GM19467 (cell line): Measurements from ENCODE around the gene PTGER1.
A peak's percentile ranks its signal among the peaks of the same experiment; 100 is the strongest.

Experiments used
- ATAC-seq: cut with Tn5 transposase; IDR thresholded peaks from one replicate; pipeline ENCODE4 v1.9.1; 2021; ENCODE audit warnings: mild to moderate bottlenecking, moderate library complexity; ENCODE audit not compliant: unreplicated experiment

The PTGER1 gene

DNA sequence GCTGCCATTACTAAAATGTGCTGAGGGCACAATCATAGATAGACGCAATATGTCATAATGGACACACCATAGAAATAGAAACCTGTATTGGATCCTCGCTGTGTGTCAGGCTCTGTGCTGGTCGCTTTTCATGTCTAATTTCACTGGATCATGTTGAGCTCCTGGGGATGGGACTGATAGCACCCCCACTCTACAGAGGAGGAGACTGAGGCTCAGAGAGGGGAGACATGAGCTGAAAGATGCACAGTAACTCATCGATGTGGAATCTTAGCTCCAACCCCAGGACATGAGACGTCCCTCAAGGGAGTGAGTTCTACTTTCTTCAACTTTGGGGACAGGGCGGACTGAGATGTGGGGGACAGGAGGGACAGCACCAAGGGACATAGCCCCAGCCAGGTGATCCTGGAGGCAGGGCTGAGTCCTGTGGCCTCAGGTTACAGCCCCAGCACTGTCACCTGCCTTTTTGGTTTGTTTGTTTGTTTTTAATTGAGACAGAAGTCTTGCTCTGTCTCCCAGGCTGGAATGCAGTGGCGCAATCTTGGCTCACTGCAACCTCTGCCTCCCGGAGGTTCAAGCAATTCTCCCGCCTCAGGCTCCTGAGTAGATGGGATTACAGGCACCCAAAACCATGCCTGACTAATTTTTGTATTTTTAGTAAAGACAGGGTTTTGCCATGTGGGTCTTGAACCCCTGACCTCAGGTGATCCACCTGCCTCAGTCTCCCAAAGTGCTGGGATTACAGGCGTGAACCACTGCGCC is 27.4 kb upstream of the PTGER1 start:
- ATAC-seq = no peak

DNA sequence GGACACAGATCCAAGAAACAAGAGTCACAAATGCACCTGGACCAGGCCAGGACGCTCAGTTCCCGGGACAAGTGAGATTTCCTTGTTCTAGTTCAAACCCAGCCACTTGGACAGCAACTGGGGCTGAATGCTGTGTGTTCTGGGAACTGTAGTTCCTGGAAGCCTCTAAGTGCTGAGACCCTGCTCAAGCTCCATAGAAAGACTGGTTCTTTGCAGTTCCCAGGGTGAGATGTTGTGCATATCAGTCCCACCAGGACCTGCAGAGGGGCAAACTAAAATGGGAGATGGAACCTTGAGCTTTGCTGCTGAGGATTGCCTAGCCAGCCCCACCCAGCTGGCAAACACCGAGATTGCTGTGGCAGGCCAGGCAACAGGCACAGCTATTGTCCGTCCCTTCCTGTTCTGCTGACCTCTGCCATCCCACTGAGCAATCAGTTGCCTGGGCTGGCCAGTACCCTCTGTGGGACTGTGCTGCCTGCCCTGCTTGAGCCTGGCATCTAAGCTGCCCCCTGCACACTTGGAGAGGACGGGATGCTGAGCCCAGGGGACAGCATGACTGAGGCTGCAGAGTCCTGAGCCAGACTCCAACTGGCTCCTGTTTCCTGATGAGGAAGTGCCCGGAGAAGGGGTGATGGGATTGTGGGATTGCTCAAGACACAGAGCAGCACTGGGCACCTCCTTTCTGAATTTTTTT is 22.2 kb upstream of the PTGER1 start:
- no peak for ATAC-seq

DNA sequence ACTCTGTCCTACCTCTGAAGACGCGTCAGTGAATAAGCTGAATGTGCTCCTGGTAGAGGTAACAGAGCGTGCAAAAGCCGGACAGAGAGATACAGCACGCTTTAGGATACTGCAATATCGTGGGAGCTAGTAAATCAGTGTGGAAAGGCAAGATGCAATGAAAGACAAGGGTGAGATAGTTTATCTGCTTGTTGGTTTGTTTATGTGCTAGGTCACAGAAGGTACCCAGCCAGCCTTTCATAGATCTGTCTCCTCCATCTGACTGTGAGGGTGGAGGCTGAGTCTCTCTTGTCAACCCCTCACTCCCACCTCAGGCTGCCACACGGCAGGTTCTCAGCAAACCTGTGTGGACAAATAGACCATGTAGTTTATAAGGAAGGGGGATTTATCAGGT is 21.7 kb upstream of the PTGER1 start:
- ATAC-seq = no peak

DNA sequence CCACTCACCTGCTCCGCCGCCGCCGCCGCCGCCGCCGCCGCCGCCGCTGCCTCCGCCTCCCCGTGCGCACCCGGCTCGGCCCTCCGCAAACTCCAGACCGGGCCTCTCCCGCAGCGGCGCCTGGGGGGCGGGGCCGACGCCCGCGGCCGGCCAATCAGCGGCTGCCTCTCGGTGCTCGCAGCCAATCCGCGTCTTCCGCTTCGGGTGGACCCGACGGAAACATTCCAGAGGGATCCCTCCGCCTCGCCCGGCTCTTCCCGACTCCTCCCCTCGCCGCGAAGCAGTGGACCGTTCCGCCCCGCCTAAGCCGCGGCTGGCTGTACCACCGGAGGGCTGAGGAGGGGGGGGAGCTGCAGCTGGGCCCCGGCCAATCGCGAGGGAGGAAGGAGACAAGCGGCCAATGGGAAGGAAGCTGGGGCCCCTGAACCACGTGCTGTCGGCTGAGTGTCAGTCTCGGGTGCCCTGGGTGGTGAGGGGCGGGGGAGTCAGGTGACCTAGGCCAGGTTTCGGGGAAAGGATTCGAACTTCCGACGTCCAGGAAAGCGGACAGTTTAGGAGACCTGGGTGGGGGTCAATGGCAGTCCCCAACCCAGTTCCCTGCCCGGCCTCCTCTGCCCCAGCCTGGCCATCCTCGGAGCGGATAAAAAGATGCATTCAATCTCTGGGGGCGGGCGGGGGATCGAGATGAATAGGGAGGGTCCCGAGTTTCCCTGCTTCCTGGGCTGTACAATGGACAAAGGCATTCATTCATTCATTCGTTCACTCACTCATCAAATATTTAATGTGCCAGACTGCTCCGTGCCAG is 21.1 kb upstream of the PTGER1 start, which contains the start of gene GIPC1:
Gene GIPC1 (minus strand): TSS at position 99 of the 805 bp plus-strand sequence. CDS start 13,151 bp downstream, outside the sequence.
- ATAC-seq = peak; percentile 54

- ATAC-seq = no peak
Observed at GRCh38 chr19:14495672-14496028, 20.5 kb upstream of the PTGER1 start.

DNA sequence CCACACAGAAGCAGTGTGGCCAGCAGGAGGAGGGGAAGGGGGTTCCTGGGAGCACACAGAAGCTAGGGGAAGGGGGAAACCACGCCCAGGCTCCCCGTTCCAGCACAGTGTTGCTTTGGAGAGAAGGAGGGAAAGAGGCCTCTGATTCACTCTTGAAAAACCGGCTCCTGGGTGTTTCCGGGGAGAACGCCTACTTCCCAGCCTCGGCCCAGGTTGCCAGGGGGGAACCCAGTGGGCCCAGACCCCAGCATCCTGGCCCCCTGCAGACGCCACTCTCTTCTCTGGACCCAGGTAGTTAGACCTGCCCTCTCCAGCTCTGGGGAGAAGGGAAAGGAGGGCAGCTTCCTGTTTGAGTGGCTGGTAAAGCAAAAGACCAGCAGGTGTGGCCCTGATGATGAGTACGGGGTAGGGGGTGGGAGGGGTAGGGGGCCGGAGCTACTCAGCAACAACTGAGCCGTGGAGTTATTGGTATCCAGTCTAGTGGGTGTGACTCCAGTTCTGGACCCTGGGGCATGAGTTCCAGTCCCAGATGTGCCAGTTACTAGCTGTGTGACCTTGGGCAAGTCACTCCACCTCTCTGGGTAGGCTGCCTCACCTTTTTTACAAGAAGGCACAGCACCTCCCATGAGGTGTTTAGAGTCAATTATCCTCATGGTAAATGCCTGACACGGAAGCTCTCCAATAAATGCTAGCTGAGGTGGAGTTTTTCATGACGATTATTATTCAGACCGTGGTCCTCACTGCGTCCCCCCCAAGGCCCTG is 19.9 kb upstream of the PTGER1 start:
- no peak for ATAC-seq

- no peak for ATAC-seq
Observed at GRCh38 chr19:14494411-14494810, 19.3 kb upstream of the PTGER1 start.

DNA sequence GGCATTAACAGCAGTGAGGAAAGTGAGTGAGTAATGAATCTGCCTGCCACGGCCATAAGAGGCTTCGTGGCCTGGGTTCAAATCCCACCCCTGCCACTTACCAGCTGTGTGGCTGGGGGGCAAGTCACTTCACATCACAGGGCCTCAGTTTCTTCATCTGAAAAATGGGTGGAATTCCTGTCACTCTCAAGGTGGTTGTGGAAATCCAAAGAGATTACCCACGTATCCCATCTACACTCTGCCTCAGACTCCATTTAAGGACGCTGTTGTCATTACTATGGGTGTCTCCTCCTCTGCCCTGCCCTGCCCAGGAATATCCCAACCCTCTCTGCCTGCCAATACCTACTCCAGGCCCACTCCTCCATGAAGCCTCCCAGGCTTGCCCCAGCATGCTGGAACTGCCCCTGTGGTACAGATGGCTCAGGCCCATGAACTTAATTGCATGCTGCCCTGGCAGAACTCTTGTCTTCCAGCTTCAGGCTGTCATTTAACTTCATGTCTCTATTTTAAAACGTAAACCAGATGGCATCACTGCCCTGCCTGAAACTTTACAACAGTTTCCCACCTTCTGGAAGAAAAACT is 17.7 kb upstream of the PTGER1 start:
- ATAC-seq = no peak

GRCh38 chr19:14487370-14488125 is 12.4 kb upstream of the PTGER1 start:
- no peak for ATAC-seq

DNA sequence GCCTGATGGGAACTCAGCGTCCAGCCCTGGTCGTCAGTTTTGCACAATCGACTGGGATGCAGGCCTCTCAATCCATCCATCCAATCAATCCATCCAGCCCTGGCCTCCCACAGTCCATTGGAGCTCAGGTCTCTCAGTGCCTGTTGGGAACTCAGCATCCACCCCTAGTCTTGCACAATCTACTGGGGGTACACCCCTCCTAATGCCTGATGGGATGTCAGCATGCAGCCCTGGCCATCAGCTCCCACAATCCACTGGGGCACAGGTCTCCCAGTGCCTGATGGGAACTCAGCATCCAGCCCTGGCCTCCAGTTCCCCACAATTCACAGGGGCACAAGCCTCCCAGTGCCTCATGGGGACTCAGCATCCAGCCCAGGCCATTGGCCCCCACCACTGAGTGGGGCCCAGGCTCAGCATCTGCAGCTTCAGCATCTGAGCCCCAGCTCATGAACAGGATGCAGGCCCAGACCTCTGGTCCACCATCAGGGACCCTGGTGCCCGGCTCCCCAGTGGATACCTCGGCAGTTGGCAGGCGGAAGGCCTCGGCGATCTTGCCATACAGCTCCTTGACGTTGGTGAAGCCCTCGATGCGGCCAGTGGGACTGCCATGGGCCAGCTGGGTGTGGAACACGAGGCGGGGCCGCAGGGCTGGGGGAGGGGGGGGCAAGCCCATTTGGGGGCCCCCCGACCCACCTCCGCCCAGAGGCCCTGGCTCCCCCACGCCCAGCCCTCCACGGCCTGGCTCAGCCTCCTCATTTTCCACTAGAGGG is 7.2 kb upstream of the PTGER1 start:
- no peak for ATAC-seq

DNA sequence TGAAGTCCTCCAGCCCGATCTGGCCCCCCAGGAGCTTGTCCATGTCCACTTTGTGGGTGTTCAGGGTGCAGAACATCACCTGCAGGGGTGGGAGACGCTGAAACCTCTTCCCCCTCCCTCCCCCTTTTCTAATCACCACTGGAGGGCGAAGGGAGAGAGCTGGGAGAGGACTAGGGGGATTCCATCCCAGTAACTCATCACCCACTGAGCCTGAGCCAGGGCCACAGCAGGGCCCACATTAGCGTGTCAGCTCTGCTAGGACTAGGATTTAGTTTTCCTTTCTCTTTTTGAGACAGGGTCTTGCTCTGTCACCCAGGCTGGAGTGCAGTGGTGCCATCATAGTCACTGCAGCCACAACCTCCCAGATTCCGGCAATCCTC is 5.5 kb upstream of the PTGER1 start:
- no peak for ATAC-seq

DNA sequence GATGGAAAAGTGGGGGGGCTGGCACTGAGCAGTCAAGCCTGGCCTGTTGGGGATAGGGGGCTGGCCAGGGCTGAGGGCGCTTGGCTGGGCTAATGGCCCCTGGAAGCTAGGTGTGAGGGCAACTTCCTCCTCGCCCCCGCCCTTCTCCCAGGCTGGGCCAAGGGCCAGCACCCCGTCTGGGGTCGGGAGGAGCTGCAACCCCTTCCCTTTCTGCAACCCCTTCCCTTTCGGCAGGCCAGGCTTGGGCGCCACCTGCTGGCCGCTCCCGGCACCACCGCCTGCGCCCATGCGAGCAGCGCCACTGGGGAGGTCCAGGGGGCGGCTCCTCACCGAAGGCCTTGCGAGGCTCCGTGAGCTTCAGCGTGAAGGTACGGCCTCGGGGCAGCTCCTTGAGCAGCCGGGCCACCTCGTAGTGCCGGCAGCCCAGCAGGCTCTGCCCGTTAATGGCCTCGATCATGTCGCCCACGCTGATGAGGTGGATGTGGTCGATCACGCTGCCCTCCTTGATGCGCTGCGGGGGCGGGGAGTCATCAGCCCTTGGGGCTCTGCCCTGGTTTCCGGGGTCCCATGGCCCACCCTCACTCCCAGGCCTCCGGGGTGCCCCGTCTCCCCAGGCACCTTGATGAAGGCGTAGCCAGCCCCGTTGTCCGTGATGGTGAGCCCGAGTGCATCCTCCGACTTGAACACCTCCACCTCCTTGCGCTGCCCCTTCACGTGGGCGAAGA is 5.0 kb upstream of the PTGER1 start:
- no peak for ATAC-seq

DNA sequence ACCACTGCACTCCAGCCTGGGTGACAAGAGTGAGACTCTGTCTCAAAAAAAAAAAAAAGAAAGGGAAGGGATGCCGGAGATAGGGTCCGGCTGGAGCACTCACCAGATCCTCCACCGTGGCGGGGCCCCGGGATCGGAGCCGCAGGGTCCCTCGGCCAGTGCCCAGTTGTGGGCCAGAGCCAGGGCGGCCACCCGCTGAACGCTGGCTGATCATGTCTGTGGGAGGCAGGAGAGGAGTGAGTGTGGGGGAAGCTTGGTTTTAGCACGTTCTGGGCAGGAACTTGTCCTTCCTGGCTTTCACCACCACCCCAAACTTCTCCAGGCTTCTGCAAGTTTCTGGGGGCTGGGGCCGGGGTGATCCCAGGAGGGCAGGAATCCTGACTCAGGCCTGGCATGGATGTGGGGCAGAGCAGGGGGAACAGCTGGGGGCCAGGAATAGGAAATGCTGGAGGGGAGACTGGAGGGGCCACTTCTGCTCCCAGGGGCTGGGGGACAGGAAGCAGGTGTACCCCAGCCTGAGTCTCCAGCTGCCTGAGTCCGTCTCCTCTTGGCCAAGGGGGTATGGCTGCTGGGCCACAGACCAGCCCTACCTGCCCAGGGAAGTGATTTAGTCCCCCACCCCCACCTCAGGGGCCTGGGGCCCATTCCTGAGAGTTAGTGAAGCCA is 4.3 kb upstream of the PTGER1 start:
- ATAC-seq = no peak

GRCh38 chr19:14478113-14478545 is 3.0 kb upstream of the PTGER1 start:
- ATAC-seq = no peak

- ATAC-seq = no peak
Observed at GRCh38 chr19:14477418-14478112, 2.4 kb upstream of the PTGER1 start.

DNA sequence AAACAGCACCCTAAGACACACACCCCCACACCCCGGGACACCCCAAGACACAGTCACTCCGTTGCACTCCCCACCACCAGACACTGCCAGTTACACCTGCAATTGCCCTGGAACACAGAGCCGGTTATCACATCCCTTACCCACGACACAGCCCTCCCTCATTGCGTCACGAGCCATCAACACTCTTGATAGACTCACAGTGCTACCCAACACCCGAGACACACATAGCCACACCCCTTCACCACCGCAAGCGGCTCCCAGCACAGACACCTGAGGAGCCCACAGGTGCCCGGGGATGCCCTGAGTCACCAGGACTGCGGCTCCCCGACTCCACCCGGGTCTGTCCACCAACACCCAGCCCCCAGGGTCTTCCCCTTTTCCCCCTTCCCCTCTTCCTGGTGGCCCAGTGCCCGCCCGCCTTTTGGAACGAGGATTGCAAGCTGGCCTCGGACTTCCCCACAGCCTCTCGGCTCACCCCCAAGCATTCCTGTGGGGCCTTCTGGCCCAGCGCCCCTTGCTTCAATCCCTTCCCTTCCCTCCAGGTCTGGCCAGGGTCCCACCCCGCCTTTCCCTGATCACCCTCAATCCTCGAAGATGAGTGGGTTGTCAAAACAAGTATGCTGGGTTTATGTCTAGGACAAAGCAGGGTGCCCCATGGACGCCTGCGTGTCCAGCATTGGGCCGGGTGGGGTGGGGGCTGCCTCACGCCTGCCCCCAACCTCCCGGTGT is 1.7 kb upstream of the PTGER1 start:
- no peak for ATAC-seq

DNA sequence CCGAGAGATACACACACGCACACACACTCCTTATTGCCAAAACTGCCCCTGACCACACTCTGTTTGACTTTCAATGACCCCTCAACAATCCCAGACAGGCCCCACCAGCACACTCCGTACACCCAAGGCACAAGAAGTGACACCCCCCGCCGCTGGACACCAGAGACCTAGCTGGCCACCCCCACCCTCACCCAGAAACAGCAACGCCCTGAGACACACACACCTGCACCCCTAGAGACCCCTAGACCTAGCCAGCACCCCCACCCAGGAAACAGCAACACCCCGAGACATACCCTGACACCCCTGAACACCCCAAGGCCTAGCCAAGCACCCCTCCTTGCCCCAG is 1.1 kb upstream of the PTGER1 start:
- ATAC-seq = no peak
